Smooth muscle cell (in vitro differentiated cells): ENCODE data around the gene CD99. TPM values are rescaled to one million over a fixed set of nuclear protein-coding genes. Genes with fewer than 3 reads are reported as not detected.

Experiments
- DNase-seq: peaks from one replicate; lab custom pipeline; 2025; ENCODE audit not compliant: unreplicated experiment; lab: John Stamatoyannopoulos, UW
- H2AFZ ChIP-seq: fragments of 200-600 bp; sonication (generic); 2 replicates; pipeline ENCODE4 v1.6.0; 2016; ENCODE audit warnings: antibody characterized with exemption, low read depth, mild to moderate bottlenecking
- H3F3A ChIP-seq: fragments of 200-600 bp; sonication (generic); 2 replicates; pipeline ENCODE4 v1.6.0; 2017; ENCODE audit warnings: antibody characterized with exemption, low read depth
- H3K27ac ChIP-seq: fragments of 200-600 bp; sonication (generic); 2 replicates; pipeline ENCODE4 v1.5.1; 2016; ENCODE audit warnings: low read depth, mild to moderate bottlenecking
- H3K27me3 ChIP-seq: fragments of 200-600 bp; sonication (generic); 2 replicates; pipeline ENCODE4 v1.6.1; 2016; ENCODE audit warnings: low read depth, mild to moderate bottlenecking
- H3K36me3 ChIP-seq: fragments of 200-600 bp; sonication (generic); 2 replicates; pipeline ENCODE4 v1.5.1; 2016; ENCODE audit warnings: low read depth
- H3K4me1 ChIP-seq: fragments of 200-600 bp; sonication (generic); 2 replicates; pipeline ENCODE4 v1.5.1; 2016; ENCODE audit warnings: low read depth
- H3K4me2 ChIP-seq: fragments of 200-600 bp; sonication (generic); 2 replicates; pipeline ENCODE4 v1.6.0; 2016; ENCODE audit warnings: mild to moderate bottlenecking
- H3K4me3 ChIP-seq: fragments of 200-600 bp; sonication (generic); 2 replicates; pipeline ENCODE4 v1.5.1; 2016; ENCODE audit warnings: mild to moderate bottlenecking
- H3K79me2 ChIP-seq: fragments of 200-600 bp; sonication (generic); 2 replicates; pipeline ENCODE4 v1.6.0; 2016; ENCODE audit warnings: low read depth, mild to moderate bottlenecking
- H3K9ac ChIP-seq: fragments of 200-600 bp; sonication (generic); 2 replicates; pipeline ENCODE4 v1.6.0; 2016; ENCODE audit warnings: low read depth
- H3K9me3 ChIP-seq: fragments of 200-600 bp; sonication (generic); replicated peaks from 2 replicates; pipeline ENCODE4 v1.5.1; 2016; ENCODE audit warnings: low read depth
- H4K20me1 ChIP-seq: fragments of 200-600 bp; sonication (generic); 2 replicates; pipeline ENCODE4 v1.6.0; 2016; ENCODE audit warnings: low read depth
- CTCF ChIP-seq: fragments of 200-600 bp; sonication (generic); IDR thresholded peaks from 2 replicates; pipeline ENCODE4 v1.5.1; 2017; ENCODE audit warnings: borderline replicate concordance, mild to moderate bottlenecking, antibody characterized with exemption; ENCODE audit not compliant: insufficient read depth, poor library complexity, severe bottlenecking
- WGBS: methylation state at CpG from one replicate; pipeline ENCODE4 v1.1.7; 2016; ENCODE audit warnings: low lambda C conversion rate; 5-methylcytosine and 5-hydroxymethylcytosine counted together
- polyA plus RNA-seq: library from polyadenylated mRNA; unstranded; fragments of >200 nt; fragmentation: Nextera tagmentation; extraction: Ambion mirVana; gene quantifications from 2 replicates; pipeline ENCODE4 v1.2.1, GENCODE V29; 2016
- total RNA-seq: library from RNA; depleted of rRNA; stranded (reverse); fragments of >200 nt; gene quantifications from 2 replicates; pipeline ENCODE4 v1.2.3, GENCODE V29; 2014

Gene CD99
- total and polyA plus RNA-seq, 2 experiments from 2014 or later, result 647 to 1,373 TPM

- no peaks in the 10 kb centered on the region for H3K9me3 ChIP-seq
- H3K27me3 ChIP-seq, result no peaks in the 10 kb centered on the region
- no peak for TF ChIP-seq CTCF
- H3K36me3 ChIP-seq, result peaks cover 3% of the 10 kb centered on the region
- DNase-seq, result no peak
- 95% methylated on average over 13 of the region's 13 CpGs for WGBS
- peaks cover 4% of the 10 kb centered on the region for H3K4me1 ChIP-seq
- H3K79me2 ChIP-seq, result peaks cover 84% of the 10 kb centered on the region
- H3K4me3 ChIP-seq, result no peak overlapping the region
- peaks cover 45% of the 10 kb centered on the region for H4K20me1 ChIP-seq
- no peak overlapping the region for H3K9ac ChIP-seq
- H2AFZ ChIP-seq, result no peak overlapping the region
- H3F3A ChIP-seq, result peaks cover 27% of the 10 kb centered on the region
- no peak overlapping the region for H3K4me2 ChIP-seq
- peak overlapping the region; percentile 100 for H3K27ac ChIP-seq
Observed at GRCh38 chrX:2712890-2713840, 22.1 kb downstream of the CD99 start.

GRCh38 chrX:2714551-2714950 lies 23.5 kb downstream of the CD99 start:
- H4K20me1 ChIP-seq, result peaks cover 31% of the 10 kb centered on the region
- no peak overlapping the region for H3K4me2 ChIP-seq
- peaks cover 11% of the 10 kb centered on the region for H3K36me3 ChIP-seq
- peaks cover 81% of the 10 kb centered on the region for H3K79me2 ChIP-seq
- no peaks in the 10 kb centered on the region for H3K27me3 ChIP-seq
- H3K27ac ChIP-seq, result peak overlapping the region; percentile 20
- H3K4me3 ChIP-seq, result no peak overlapping the region
- H3K9me3 ChIP-seq, result no peaks in the 10 kb centered on the region
- H3K4me1 ChIP-seq, result no peaks in the 10 kb centered on the region
- no peak for DNase-seq
- TF ChIP-seq CTCF, result no peak
- H2AFZ ChIP-seq, result no peak overlapping the region
- H3F3A ChIP-seq, result peaks cover 16% of the 10 kb centered on the region
- no peak overlapping the region for H3K9ac ChIP-seq
- 71% methylated on average over 6 of the region's 6 CpGs for WGBS

GRCh38 chrX:2715066-2715600 lies 24.0 kb downstream of the CD99 start:
- peak overlapping the region; percentile 20 for H3K27ac ChIP-seq
- H3K9ac ChIP-seq, result no peak overlapping the region
- no peaks in the 10 kb centered on the region for H3K27me3 ChIP-seq
- H3K79me2 ChIP-seq, result peaks cover 83% of the 10 kb centered on the region
- no peak for DNase-seq
- peaks cover 16% of the 10 kb centered on the region for H3F3A ChIP-seq
- H3K4me1 ChIP-seq, result no peaks in the 10 kb centered on the region
- peaks cover 17% of the 10 kb centered on the region for H3K36me3 ChIP-seq
- whole genome bisulfite sequencing, result 62% methylated on average over 11 of the region's 11 CpGs
- no peak overlapping the region for H3K4me3 ChIP-seq
- TF ChIP-seq CTCF, result no peak
- no peak overlapping the region for H3K4me2 ChIP-seq
- no peak overlapping the region for H2AFZ ChIP-seq
- peaks cover 27% of the 10 kb centered on the region for H4K20me1 ChIP-seq
- H3K9me3 ChIP-seq, result no peaks in the 10 kb centered on the region
